ENCODE results near the gene KIF1A.
A peak's percentile ranks its signal among the peaks of the same experiment; 100 is the strongest.
"Not testable (repeated sequence)": the region's sequence is repeated elsewhere in the genome, so short reads cannot be mapped to it uniquely, and the experiment has no call there.

KIF1A gene

GRCh38 chr2:240714747-240715725 lies 105.0 kb downstream of the KIF1A start:
- peak; percentile 41 for DNase-seq

GRCh38 chr2:240713928-240714746 lies 105.9 kb downstream of the KIF1A start:
- DNase-seq, result no peak

GRCh38 chr2:240713071-240713927 lies 106.7 kb downstream of the KIF1A start:
- DNase-seq, result no peak

GRCh38 chr2:240712121-240712520 lies 107.9 kb downstream of the KIF1A start:
- DNase-seq, result no peak

GRCh38 chr2:240711701-240712100 lies 108.3 kb downstream of the KIF1A start:
- no peak for DNase-seq

GRCh38 chr2:240711296-240711695 lies 108.7 kb downstream of the KIF1A start:
- DNase-seq, result no peak

- no peak for DNase-seq
Measured at GRCh38 chr2:240708457-240708856, 111.6 kb downstream of the KIF1A start.

GRCh38 chr2:240707821-240708220 lies 112.2 kb downstream of the KIF1A start:
- no peak for DNase-seq

GRCh38 chr2:240707043-240707756 lies 112.8 kb downstream of the KIF1A start:
- DNase-seq, result no peak

- no peak for DNase-seq
Measured at GRCh38 chr2:240705204-240705791, 114.7 kb downstream of the KIF1A start.

GRCh38 chr2:240704651-240705050 lies 115.4 kb downstream of the KIF1A start:
- no peak for DNase-seq

- no peak for DNase-seq
Measured at GRCh38 chr2:240703417-240704341, 116.3 kb downstream of the KIF1A start.

GRCh38 chr2:240702640-240703011 lies 117.4 kb downstream of the KIF1A start:
- no peak for DNase-seq

- no peak for DNase-seq
Measured at GRCh38 chr2:240701736-240702639, 118.0 kb downstream of the KIF1A start.

- no peak for DNase-seq
Measured at GRCh38 chr2:240701091-240701735, 118.8 kb downstream of the KIF1A start.

GRCh38 chr2:240700616-240701015 lies 119.4 kb downstream of the KIF1A start:
- not testable (repeated sequence) for DNase-seq

GRCh38 chr2:240699835-240700234 lies 120.2 kb downstream of the KIF1A start:
- not testable (repeated sequence) for DNase-seq

GRCh38 chr2:240698852-240699561 lies 121.0 kb downstream of the KIF1A start:
- not testable (repeated sequence) for DNase-seq
